Stimulated activated memory B cell treated with anti-CD40 and anti-IgM and Interleukin-4, amounts not matched to agents 10 μg/mL and 1 μg/mL and 100 μg/mL, for 72 hours (primary cell): ENCODE measurements around the gene GLRX3.

ENCODE experiments used
- ATAC-seq: fragments of 150-1000 bp; cut with Tn5 transposase; 2 replicates; pipeline ENCODE4 v1.10.0; 2021
- H3K27ac Mint-ChIP-seq: one replicate; pipeline ENCODE4 v1.8.0; 2022; ENCODE audit warnings: mild to moderate bottlenecking, mixed read lengths
- H3K27me3 Mint-ChIP-seq: one replicate; pipeline ENCODE4 v1.8.0; 2022; ENCODE audit warnings: mixed read lengths
- H3K36me3 Mint-ChIP-seq: one replicate; pipeline ENCODE4 v1.8.0; 2022; ENCODE audit warnings: mixed read lengths
- H3K4me1 Mint-ChIP-seq: one replicate; pipeline ENCODE4 v1.8.0; 2022; ENCODE audit warnings: mixed read lengths
- H3K4me3 Mint-ChIP-seq: one replicate; pipeline ENCODE4 v1.8.0; 2022; ENCODE audit warnings: mild to moderate bottlenecking, moderate library complexity, mixed read lengths
- H3K9me3 Mint-ChIP-seq: one replicate; pipeline ENCODE4 v1.8.0; 2022; ENCODE audit warnings: mixed read lengths

GLRX3 gene

DNA sequence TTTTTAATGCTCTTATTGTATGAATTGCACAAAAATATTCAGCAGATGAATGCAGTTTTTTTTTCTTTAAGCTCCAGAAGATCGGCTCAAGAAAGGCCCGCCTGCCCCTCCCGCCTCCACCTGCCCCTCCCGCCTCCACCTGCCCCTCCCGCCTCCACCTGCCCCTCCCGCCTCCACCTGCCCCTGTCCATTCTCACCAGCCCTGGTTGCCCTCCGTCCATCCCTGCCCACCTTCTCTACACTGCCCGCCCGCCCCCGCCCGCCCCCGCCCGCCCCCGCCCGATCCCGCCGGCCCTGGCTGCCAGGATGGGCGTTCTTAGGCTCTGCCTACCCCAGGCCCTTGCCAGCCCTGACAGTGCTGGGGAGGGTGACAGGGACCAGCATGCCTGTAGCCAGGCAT, 67.4 kb downstream of the GLRX3 start:
- no peaks in the 10 kb centered on the region for H3K4me1 Mint-ChIP-seq
- no peaks in the 10 kb centered on the region for H3K27me3 Mint-ChIP-seq
- H3K36me3 Mint-ChIP-seq = no peaks in the 10 kb centered on the region
- H3K9me3 Mint-ChIP-seq = no peaks in the 10 kb centered on the region
- no peak overlapping the region for H3K27ac Mint-ChIP-seq
- no peak overlapping the region for H3K4me3 Mint-ChIP-seq
- ATAC-seq = no peak

DNA sequence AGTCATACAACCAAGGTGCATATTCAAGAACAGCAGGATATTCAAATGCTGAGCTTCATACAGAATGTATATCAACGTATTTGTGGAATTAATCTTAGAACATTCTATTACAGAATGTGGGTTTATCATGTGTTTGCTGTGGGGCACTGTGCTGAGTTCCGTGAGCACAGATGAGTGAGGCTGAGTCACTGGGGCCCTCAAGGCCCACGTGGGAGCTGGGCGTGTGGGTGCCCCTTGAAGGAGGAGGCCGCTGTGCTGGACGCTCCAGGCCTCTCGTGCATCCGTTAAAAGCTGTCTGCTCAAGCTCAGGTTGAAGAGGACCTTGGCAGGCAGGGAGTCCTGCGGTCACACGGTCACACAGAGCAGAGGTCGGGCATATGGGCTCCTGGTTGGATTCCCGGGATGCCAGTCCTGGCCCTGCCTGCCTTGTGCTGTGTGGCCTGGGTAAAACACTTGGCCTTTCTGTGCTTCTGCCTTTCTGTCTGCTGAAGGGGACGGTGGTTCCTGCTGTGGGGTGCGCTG, 70.1 kb downstream of the GLRX3 start:
- H3K4me3 Mint-ChIP-seq = no peak overlapping the region
- no peak overlapping the region for H3K27ac Mint-ChIP-seq
- no peaks in the 10 kb centered on the region for H3K9me3 Mint-ChIP-seq
- no peaks in the 10 kb centered on the region for H3K4me1 Mint-ChIP-seq
- no peak for ATAC-seq
- no peaks in the 10 kb centered on the region for H3K36me3 Mint-ChIP-seq
- H3K27me3 Mint-ChIP-seq = no peaks in the 10 kb centered on the region

GRCh38 chr10:130207205-130207604, 71.0 kb downstream of the GLRX3 start:
- no peak overlapping the region for H3K4me3 Mint-ChIP-seq
- no peaks in the 10 kb centered on the region for H3K36me3 Mint-ChIP-seq
- H3K4me1 Mint-ChIP-seq = no peaks in the 10 kb centered on the region
- no peaks in the 10 kb centered on the region for H3K27me3 Mint-ChIP-seq
- no peaks in the 10 kb centered on the region for H3K9me3 Mint-ChIP-seq
- no peak for ATAC-seq
- no peak overlapping the region for H3K27ac Mint-ChIP-seq

GRCh38 chr10:130208807-130209206, 72.6 kb downstream of the GLRX3 start:
- H3K27ac Mint-ChIP-seq = no peak overlapping the region
- H3K36me3 Mint-ChIP-seq = no peaks in the 10 kb centered on the region
- no peaks in the 10 kb centered on the region for H3K9me3 Mint-ChIP-seq
- H3K4me1 Mint-ChIP-seq = no peaks in the 10 kb centered on the region
- H3K4me3 Mint-ChIP-seq = no peak overlapping the region
- no peaks in the 10 kb centered on the region for H3K27me3 Mint-ChIP-seq
- ATAC-seq = no peak

- Mint-ChIP-seq H3K4me3 (no peak overlapping the region), H3K36me3 (peaks cover 5% of the 10 kb centered on the region), H3K4me1 (no peaks in the 10 kb centered on the region), H3K27me3 (no peaks in the 10 kb centered on the region), H3K9me3 (peaks cover 5% of the 10 kb centered on the region), H3K27ac (no peak overlapping the region)
- ATAC-seq = no peak
These were observed 76.6 kb downstream of the GLRX3 start for GRCh38 chr10:130212746-130213145.

DNA sequence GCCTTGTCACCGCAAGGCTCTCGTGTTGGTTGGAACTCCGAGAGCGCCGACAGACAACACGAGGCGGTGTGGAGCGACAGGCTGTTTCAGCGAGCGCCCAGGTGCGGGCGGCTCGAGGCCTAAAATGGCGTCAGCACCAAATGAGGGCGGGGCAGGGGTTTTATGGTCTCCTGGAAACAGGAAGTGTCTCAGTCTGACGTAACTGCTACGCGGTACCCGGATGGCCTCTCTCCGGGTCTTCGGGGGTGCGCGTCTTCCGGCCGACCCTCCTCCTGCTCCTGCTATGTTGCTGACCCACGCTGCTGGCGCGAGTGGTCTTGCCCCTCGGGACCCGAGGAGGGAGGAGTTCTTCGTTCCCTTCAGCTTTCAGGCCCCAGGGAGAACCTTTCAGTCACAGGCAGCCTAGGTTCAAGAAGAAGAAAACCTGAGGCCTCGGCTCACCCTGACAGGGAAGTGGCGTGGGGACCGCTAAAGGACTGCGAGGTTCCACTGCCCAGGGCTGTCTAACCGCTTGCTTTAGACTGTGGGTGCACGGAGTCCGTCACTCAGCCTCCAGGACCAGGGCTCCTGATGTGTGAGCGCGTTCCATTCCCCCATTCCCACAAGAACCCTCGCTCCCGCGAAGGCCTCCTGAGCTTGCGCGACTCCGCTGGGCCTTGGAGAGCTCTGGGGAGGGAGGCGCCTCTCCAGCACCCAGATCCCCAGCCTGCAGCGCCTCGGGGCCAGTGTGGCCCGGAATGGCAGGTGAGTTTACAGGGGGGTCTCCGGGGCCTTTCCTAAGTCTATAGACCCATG, 77.3 kb downstream of the GLRX3 start:
- ATAC-seq = no peak
- no peak overlapping the region for H3K27ac Mint-ChIP-seq
- H3K9me3 Mint-ChIP-seq = peaks cover 5% of the 10 kb centered on the region

GRCh38 chr10:130214431-130214830, 78.2 kb downstream of the GLRX3 start:
- Mint-ChIP-seq H3K9me3 (peaks cover 5% of the 10 kb centered on the region), H3K4me3 (no peak overlapping the region), H3K27me3 (no peaks in the 10 kb centered on the region), H3K4me1 (no peaks in the 10 kb centered on the region), H3K27ac (no peak overlapping the region), H3K36me3 (peaks cover 5% of the 10 kb centered on the region)
- ATAC-seq = no peak

More for the DNA sequence above, 77.3 kb downstream of the GLRX3 start:
- Mint-ChIP-seq H3K4me3 (no peak overlapping the region), H3K36me3 (peaks cover 5% of the 10 kb centered on the region), H3K4me1 (no peaks in the 10 kb centered on the region), H3K27me3 (no peaks in the 10 kb centered on the region)

GRCh38 chr10:130215151-130215930, 79.2 kb downstream of the GLRX3 start:
- Mint-ChIP-seq H3K27ac (no peak overlapping the region), H3K4me3 (no peak overlapping the region), H3K27me3 (no peaks in the 10 kb centered on the region), H3K9me3 (peaks cover 5% of the 10 kb centered on the region), H3K36me3 (peaks cover 5% of the 10 kb centered on the region), H3K4me1 (no peaks in the 10 kb centered on the region)
- ATAC-seq = no peak

- peaks cover 5% of the 10 kb centered on the region for H3K9me3 Mint-ChIP-seq
- H3K4me1 Mint-ChIP-seq = no peaks in the 10 kb centered on the region
- no peak overlapping the region for H3K4me3 Mint-ChIP-seq
- H3K36me3 Mint-ChIP-seq = peaks cover 5% of the 10 kb centered on the region
- no peak for ATAC-seq
- no peaks in the 10 kb centered on the region for H3K27me3 Mint-ChIP-seq
- H3K27ac Mint-ChIP-seq = no peak overlapping the region
These were observed 79.7 kb downstream of the GLRX3 start for GRCh38 chr10:130215931-130216231.

- Mint-ChIP-seq H3K4me1 (no peaks in the 10 kb centered on the region), H3K36me3 (peaks cover 5% of the 10 kb centered on the region), H3K4me3 (no peak overlapping the region), H3K9me3 (peaks cover 5% of the 10 kb centered on the region), H3K27ac (no peak overlapping the region), H3K27me3 (no peaks in the 10 kb centered on the region)
- ATAC-seq = no peak
These were observed 82.0 kb downstream of the GLRX3 start for GRCh38 chr10:130218181-130218641.

- H3K4me1 Mint-ChIP-seq = no peaks in the 10 kb centered on the region
These were observed 82.7 kb downstream of the GLRX3 start for GRCh38 chr10:130218936-130219335.

DNA sequence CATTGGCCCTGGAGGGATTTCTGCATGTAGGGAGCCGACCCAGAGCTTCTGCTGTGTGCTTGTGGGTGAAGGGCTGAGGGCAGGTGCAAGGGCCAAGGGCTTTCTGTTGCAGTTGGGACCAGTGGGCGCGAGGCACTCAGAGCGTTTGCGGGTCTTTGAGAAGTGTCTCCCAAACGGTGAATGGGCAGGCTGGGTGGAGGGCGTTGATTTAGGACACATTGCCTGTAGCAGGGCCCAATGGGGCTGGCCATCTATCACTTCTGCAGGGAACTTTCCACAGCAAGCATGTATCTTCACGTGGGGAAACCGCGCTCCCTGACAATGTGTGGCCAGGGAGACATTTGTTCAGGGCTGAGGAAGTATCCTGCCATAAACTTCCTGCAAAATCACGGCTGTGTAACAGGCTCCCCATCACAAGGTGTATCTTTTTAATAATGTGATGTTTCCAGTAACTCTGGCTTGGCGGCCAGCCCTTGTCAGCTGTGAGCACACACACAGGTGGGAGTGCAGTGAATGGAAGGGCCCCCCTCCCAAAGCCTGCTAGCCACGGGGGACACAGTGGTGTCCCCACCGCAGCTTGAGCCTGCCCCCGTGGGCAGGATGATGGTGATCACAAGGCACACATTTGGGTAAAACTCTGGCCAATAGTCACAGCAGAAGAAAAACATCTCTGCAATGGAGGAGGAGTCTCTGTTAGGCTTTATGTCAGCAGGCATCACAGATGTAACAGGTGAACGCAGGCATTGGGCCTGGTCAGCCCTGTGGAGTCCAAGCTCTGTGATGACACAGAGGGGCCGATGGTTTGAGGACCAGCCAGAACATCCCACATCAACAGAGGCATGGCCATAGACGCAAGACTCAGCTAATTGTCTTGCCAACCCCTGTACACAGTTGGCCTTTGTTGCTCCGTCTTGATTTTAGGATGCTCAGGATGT, 84.3 kb downstream of the GLRX3 start:
- ATAC-seq = no peak
- no peak overlapping the region for H3K27ac Mint-ChIP-seq

More at GRCh38 chr10:130218936-130219335, 82.7 kb downstream of the GLRX3 start:
- H3K9me3 Mint-ChIP-seq = peaks cover 5% of the 10 kb centered on the region
- no peak for ATAC-seq
- H3K27ac Mint-ChIP-seq = no peak overlapping the region
- H3K36me3 Mint-ChIP-seq = peaks cover 5% of the 10 kb centered on the region
- no peak overlapping the region for H3K4me3 Mint-ChIP-seq
- H3K27me3 Mint-ChIP-seq = no peaks in the 10 kb centered on the region

DNA sequence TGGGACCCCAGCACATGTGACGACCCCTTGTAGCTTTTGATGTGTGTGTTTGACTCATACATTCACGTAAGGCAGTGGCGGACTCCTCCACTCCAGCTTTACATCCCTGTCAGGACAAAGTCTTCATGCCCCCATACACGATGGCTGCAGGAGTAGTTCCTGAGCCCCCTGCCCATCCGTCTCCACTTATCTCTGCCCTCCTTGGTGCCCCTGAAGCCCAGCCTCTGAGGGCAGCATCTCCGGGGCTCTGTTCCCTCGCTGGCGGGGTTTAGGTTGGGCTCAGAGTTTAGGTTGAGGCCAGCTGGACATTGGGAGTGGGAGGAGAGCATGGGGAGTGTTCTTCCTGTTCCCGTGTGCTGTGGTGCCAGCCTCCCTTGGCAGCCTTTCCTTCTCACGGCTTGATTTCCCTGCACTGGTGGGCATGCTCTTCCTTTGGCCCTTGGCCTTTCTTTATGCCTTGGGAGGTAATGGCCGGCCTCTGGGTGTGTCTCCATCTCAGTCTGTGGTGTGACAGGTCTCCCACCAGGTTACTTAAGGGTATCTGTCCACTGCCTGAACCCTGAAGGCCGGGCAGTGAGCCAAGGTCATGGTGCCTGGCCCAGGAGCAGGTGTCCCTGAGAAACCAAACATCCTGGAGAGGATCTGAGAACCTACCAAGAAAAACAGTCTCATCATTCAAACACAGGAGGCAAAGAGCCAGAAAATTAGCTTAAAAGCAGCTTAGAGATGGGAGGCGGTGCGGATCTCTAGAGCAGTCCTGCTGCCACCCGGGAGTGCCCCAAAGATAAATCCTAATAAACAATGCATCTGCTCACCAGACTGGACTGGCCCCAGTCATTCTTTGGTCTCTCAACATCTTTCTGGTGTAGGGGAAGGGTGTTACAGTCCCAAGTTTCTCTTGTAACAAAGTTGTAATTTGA, 85.5 kb downstream of the GLRX3 start:
- H3K4me3 Mint-ChIP-seq = no peak overlapping the region
- no peak for ATAC-seq
- no peaks in the 10 kb centered on the region for H3K36me3 Mint-ChIP-seq
- no peaks in the 10 kb centered on the region for H3K4me1 Mint-ChIP-seq
- H3K27me3 Mint-ChIP-seq = no peaks in the 10 kb centered on the region
- H3K27ac Mint-ChIP-seq = no peak overlapping the region
- H3K9me3 Mint-ChIP-seq = no peaks in the 10 kb centered on the region

More for the DNA sequence above, 84.3 kb downstream of the GLRX3 start:
- Mint-ChIP-seq H3K4me3 (no peak overlapping the region), H3K36me3 (no peaks in the 10 kb centered on the region), H3K9me3 (no peaks in the 10 kb centered on the region), H3K27me3 (no peaks in the 10 kb centered on the region), H3K4me1 (no peaks in the 10 kb centered on the region)

GRCh38 chr10:130222381-130222780, 86.2 kb downstream of the GLRX3 start:
- no peak overlapping the region for H3K27ac Mint-ChIP-seq
- H3K9me3 Mint-ChIP-seq = peaks cover 2% of the 10 kb centered on the region
- no peak overlapping the region for H3K4me3 Mint-ChIP-seq
- no peak for ATAC-seq
- H3K36me3 Mint-ChIP-seq = peaks cover 2% of the 10 kb centered on the region
- no peaks in the 10 kb centered on the region for H3K4me1 Mint-ChIP-seq
- H3K27me3 Mint-ChIP-seq = no peaks in the 10 kb centered on the region
